GM12878 (cell line): ENCODE results near the gene UAP1. TPM values are rescaled to one million over a fixed set of nuclear protein-coding genes. Genes with fewer than 3 reads are reported as not detected.

Source experiments
- ATAC-seq: fragments of 200-7000 bp; cut with Tn5 transposase; 3 replicates; pipeline ENCODE4 v1.9.1; 2020; ENCODE audit warnings: mild to moderate bottlenecking, moderate library complexity
- BruUV-seq: library from RNA; stranded (reverse); fragments of 400-500 nt; replicated peaks from 2 replicates; lab custom pipeline; 2021; lab: Mats Ljungman, UMichigan
- CTCF ChIA-PET: fragments of 300-600 bp; sonication (Branson Sonifier 250); formaldehyde crosslinking; extraction: SDS; loops from one replicate; lab custom pipeline; 2021; ENCODE audit warnings: inconsistent platforms; lab: Yijun Ruan, JAX
- POLR2A ChIA-PET: fragments of 350-600 bp; formaldehyde crosslinking; extraction: SDS; loops from one replicate; lab custom pipeline; 2021; ENCODE audit warnings: inconsistent platforms; lab: Charles Lee
- RAD21 ChIA-PET: fragments of 300-600 bp; sonication (Branson Sonifier 250); formaldehyde crosslinking; loops from one replicate; lab custom pipeline; 2023; ENCODE audit warnings: antibody characterized with exemption; ENCODE audit not compliant: unreplicated experiment; lab: Charles Lee
- SMC1A ChIA-PET: fragments of 300-600 bp; sonication (Branson Sonifier 250); formaldehyde crosslinking; loops from one replicate; lab custom pipeline; 2023; ENCODE audit not compliant: unreplicated experiment, uncharacterized antibody; lab: Charles Lee
- DNase-seq: peaks from one replicate; pipeline ENCODE4 v3.0.0-alpha.2; 2011; ENCODE audit warnings: low read depth, low spot score
- FAIRE-seq: peaks from 3 replicates; lab custom pipeline; 2011; peaks lifted over from hg19 to GRCh38; lab: Jason Lieb, UNC
- H2AFZ ChIP-seq: 2 replicates; pipeline ENCODE4 v1.6.0; 2011; ENCODE audit warnings: low read depth, low read length, control low read depth; ENCODE audit not compliant: control insufficient read depth
- H3K27ac ChIP-seq: 2 replicates; pipeline ENCODE4 v1.5.1; 2011; ENCODE audit warnings: control low read depth; ENCODE audit not compliant: control insufficient read depth, insufficient read depth
- H3K27me3 ChIP-seq, 2 experiments: replicated peaks in 1 of 2; 2 replicates each; pipeline versions ENCODE4 v1.6.0 to v1.6.1; 2011; ENCODE audit warnings: low read length in 1 of 2; ENCODE audit not compliant: control insufficient read depth in 2 of 2, insufficient read depth in 2 of 2
- H3K36me3 ChIP-seq, 2 experiments: 2 replicates each; pipeline ENCODE4 v1.5.1; 2011; ENCODE audit warnings: low read length in 1 of 2; ENCODE audit not compliant: control insufficient read depth in 2 of 2, insufficient read depth in 2 of 2
- H3K4me1 ChIP-seq: 2 replicates; pipeline ENCODE4 v1.6.1; 2011; ENCODE audit warnings: mild to moderate bottlenecking, low read length, moderate library complexity, mixed read lengths; ENCODE audit not compliant: control insufficient read depth, insufficient read depth
- H3K4me2 ChIP-seq: 2 replicates; pipeline ENCODE4 v1.6.0; 2011; ENCODE audit warnings: control low read depth; ENCODE audit not compliant: control insufficient read depth, insufficient read depth
- H3K4me3 ChIP-seq: fragments of 200-600 bp; sonication (generic); 2 replicates; pipeline ENCODE4 v1.5.1; 2016
- H3K79me2 ChIP-seq: 2 replicates; pipeline ENCODE4 v1.6.0; 2011; ENCODE audit warnings: low read length; ENCODE audit not compliant: control insufficient read depth, insufficient read depth
- H3K9ac ChIP-seq: 2 replicates; pipeline ENCODE4 v1.8.0; 2011; ENCODE audit warnings: low read length, control low read depth, mixed read lengths; ENCODE audit not compliant: control insufficient read depth, insufficient read depth
- H3K9me3 ChIP-seq: replicated peaks from 3 replicates; pipeline ENCODE4 v1.5.1; 2011; ENCODE audit warnings: mild to moderate bottlenecking, low read length; ENCODE audit not compliant: control insufficient read depth, insufficient read depth
- H4K20me1 ChIP-seq: 2 replicates; pipeline ENCODE4 v1.6.0; 2011; ENCODE audit not compliant: control insufficient read depth, insufficient read depth
- ASH2L ChIP-seq: fragments of 300-600, 200-600 bp; sonication (generic); IDR thresholded peaks from 2 replicates; pipeline ENCODE4 v1.6.1; 2017; ENCODE audit warnings: low read depth, mild to moderate bottlenecking, borderline replicate concordance
- CHD1 ChIP-seq: IDR thresholded peaks from 2 replicates; pipeline ENCODE4 v1.6.1; 2012; ENCODE audit warnings: low read depth, low read length, improper control_type of control experiment
- DPF2 ChIP-seq: fragments of 450-650 bp; IDR thresholded peaks from 2 replicates; pipeline ENCODE4 v1.6.1; 2017; ENCODE audit warnings: mild to moderate bottlenecking
- E2F8 ChIP-seq: fragments of 450-650 bp; IDR thresholded peaks from 2 replicates; pipeline ENCODE4 v1.6.1; 2018; ENCODE audit warnings: mild to moderate bottlenecking, low read depth, moderate library complexity; ENCODE audit not compliant: partially characterized antibody
- HCFC1 ChIP-seq: fragments of 150-350 bp; IDR thresholded peaks from 2 replicates; pipeline ENCODE4 v1.6.1; 2014; ENCODE audit warnings: low read length
- MYB ChIP-seq: fragments of 150-350 bp; IDR thresholded peaks from 2 replicates; pipeline ENCODE4 v1.6.1; 2014; ENCODE audit warnings: mild to moderate bottlenecking, low read depth, low read length, borderline replicate concordance
- NBN ChIP-seq: fragments of 450-650 bp; IDR thresholded peaks from 2 replicates; pipeline ENCODE4 v1.6.1; 2016
- NKRF ChIP-seq: fragments of 450-650 bp; conservative IDR thresholded peaks from 2 replicates; pipeline ENCODE4 v1.6.1; 2017; ENCODE audit warnings: mild to moderate bottlenecking, moderate library complexity
- RUNX3 ChIP-seq: IDR thresholded peaks from 2 replicates; pipeline ENCODE4 v1.6.1; 2012; ENCODE audit warnings: low read length, inconsistent platforms
- SMAD1 ChIP-seq: fragments of 450-650 bp; IDR thresholded peaks from 2 replicates; pipeline ENCODE4 v1.6.1; 2018; ENCODE audit warnings: mild to moderate bottlenecking, low read depth; ENCODE audit not compliant: partially characterized antibody
- SMC3 ChIP-seq: IDR thresholded peaks from 2 replicates; pipeline ENCODE4 v1.6.1; 2011; ENCODE audit warnings: low read length, improper control_type of control experiment, borderline replicate concordance
- ZNF207 ChIP-seq: fragments of 450-650 bp; IDR thresholded peaks from 2 replicates; pipeline ENCODE4 v1.6.1; 2014; ENCODE audit warnings: antibody characterized with exemption, mild to moderate bottlenecking, borderline replicate concordance
- WGBS: methylation state at CpG from one replicate; pipeline ENCODE4 v1.1.6; 2016; ENCODE audit warnings: low lambda C conversion rate; ENCODE audit not compliant: insufficient replicate concordance, insufficient coverage; ENCODE audit errors: missing lambda C conversion rate; 5-methylcytosine and 5-hydroxymethylcytosine counted together
- in situ Hi-C: fragments of 300-500 bp; cut with MboI; formaldehyde crosslinking; loops from 9 replicates; pipeline ENCODE4 v1.14.3; 2018; ENCODE audit warnings: mixed read lengths
- intact Hi-C: fragments of 100-400 bp; cut with micrococcal nuclease; formaldehyde crosslinking; loops from one replicate; pipeline ENCODE4 v1.14.2; 2022; ENCODE audit not compliant: unreplicated experiment
- polyA plus RNA-seq, 11 experiments: library from polyadenylated mRNA; depleted of rRNA in 4 of 11; unstranded in 6 of 11; stranded (reverse) in 5 of 11; fragments of >200 nt; fragmentation: Nextera tagmentation in 4 of 11; fragmentation: Illumina TruSeq in 1 of 11; extraction: Ambion mirVana in 4 of 11; extraction: Trizol in 1 of 11; gene quantifications; 1 replicate in 1 of 11; 2 replicates in 10 of 11; pipeline versions ENCODE4 v1.2.1 to v1.2.3, GENCODE V29; 2011 to 2016; ENCODE audit warnings: inconsistent platforms in 2 of 11, missing spikeins in 2 of 11, low read depth in 1 of 11
- total RNA-seq, 4 experiments: library from RNA; depleted of rRNA in 3 of 4; stranded (reverse); fragments of >200 nt in 3 of 4; fragmentation: Illumina TruSeq in 1 of 4; extraction: Trizol in 1 of 4; gene quantifications; 2 replicates each; pipeline versions ENCODE4 v1.2.1 to v1.2.3, GENCODE V29; 2013 to 2021

Gene UAP1
- total and polyA plus RNA-seq, 10 of the 15 experiments (the other 5 are each of a cell fraction or from before 2014, with no cell fraction given): 19.2 to 43.0 (median 30.7) TPM

GRCh38 chr1:162605225-162605927 is 43.9 kb downstream of the UAP1 start (continued):
- TF ChIP-seq E2F8: no peak
- no peak for TF ChIP-seq SMC3
- no peak for TF ChIP-seq CHD1
- TF ChIP-seq NKRF: no peak
- TF ChIP-seq HCFC1: no peak

- Histone ChIP-seq H4K20me1 (no peaks in the 10 kb centered on the region), H3K27me3 (no peaks in the 10 kb centered on the region), H3K9ac (no peak overlapping the region), H3K4me2 (no peak overlapping the region), H2AFZ (no peak overlapping the region), H3K4me1 (no peaks in the 10 kb centered on the region), H3K27ac (no peak overlapping the region), H3K9me3 (no peaks in the 10 kb centered on the region), H3K4me3 (no peak overlapping the region), H3K79me2 (no peaks in the 10 kb centered on the region), H3K36me3 (no peaks in the 10 kb centered on the region)
- CTCF ChIA-PET: interaction anchor here (1.2 kb wide), 1 partner anchor 191 kb away, joined by 4 read pairs; no protein-coding TSS in a partner anchor
- ATAC-seq: no peak
- WGBS: 100% methylated on average over 2 of the region's 2 CpGs
- POLR2A ChIA-PET: no interaction called here
- FAIRE-seq: no peak
- SMC1A ChIA-PET: no interaction called here
- TF ChIP-seq NBN (no peak), DPF2 (no peak), ZNF207 (no peak), ASH2L (no peak), MYB (no peak), RUNX3 (no peak), SMAD1 (no peak)
- no TSS peak for BruUV-seq
- intact Hi-C loops (no loop called here), in situ Hi-C loops (no loop called here)
- no peak for DNase-seq
- RAD21 ChIA-PET: interaction anchor here (1.7 kb wide), 1 partner anchor 191 kb away, joined by 7 read pairs; no protein-coding TSS in a partner anchor
Observed at GRCh38 chr1:162609306-162609705, 47.8 kb downstream of the UAP1 start.
